HG03571 (cell line): Measurements from ENCODE around the gene RSBN1.
A peak's percentile ranks its signal among the peaks of the same experiment; 100 is the strongest.
"Not testable (repeated sequence)": the region's sequence is repeated elsewhere in the genome, so short reads cannot be mapped to it uniquely, and the experiment has no call there.

Experiments used
- ATAC-seq: cut with Tn5 transposase; IDR thresholded peaks from one replicate; pipeline ENCODE4 v1.9.1; 2021; ENCODE audit not compliant: unreplicated experiment

The RSBN1 gene

DNA sequence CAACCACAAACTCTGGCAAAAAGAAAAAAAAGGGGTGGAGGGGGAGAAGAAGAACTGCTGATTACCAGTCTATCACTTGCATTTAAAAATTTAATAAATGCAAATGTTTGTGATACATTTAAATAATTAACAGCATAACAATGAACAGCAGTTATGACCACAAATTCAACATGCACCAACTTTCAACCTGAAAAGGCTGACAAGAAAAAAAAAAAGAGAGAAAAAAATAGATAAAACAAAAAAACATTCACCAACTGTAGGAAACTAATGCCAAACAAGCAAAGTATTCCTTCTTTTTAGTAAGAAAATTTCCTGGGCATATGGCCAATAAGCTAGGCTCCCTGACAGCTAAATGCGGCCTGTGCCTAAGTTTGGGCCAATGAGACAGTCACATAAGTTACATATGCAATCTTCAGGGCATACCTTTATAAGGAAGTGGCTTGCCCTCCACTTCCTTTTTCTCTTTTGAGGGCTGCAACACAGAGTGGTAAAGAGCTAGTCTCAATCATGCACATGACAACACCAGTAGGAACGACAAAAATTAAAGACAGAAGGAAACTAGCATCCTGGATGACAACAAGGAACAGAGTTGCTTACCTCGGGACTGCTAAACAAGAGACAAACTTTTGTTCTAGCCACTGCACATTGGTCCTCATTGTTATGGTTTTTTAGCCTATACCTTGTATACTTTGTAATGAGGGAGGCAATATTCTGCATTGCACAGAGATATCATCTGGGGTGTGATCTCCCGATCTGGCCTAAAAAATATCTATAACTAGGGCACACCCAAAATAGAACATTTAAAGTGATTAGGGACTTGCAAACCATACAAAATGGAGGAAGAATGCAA, 28.8 kb downstream of the RSBN1 start:
- ATAC-seq, result peak; percentile 88

DNA sequence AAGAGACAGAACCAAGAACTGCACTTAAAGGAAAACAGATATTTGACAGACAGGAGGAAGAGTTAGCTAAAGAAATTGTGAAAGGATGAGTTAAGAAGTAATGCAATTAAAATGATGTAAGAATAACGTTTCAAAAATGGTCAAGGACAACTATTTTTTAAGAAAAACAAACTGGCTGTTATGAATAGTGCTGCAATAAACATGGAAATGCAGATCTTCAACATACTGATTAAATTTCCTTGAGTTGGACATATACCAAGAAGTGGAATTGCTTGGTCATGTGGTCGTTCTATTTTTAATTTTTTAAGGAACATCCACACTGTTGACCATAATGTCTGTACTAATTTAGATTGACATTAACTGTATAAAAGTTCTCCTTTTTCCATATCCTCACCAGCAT, 29.9 kb downstream of the RSBN1 start:
- no peak for ATAC-seq

DNA sequence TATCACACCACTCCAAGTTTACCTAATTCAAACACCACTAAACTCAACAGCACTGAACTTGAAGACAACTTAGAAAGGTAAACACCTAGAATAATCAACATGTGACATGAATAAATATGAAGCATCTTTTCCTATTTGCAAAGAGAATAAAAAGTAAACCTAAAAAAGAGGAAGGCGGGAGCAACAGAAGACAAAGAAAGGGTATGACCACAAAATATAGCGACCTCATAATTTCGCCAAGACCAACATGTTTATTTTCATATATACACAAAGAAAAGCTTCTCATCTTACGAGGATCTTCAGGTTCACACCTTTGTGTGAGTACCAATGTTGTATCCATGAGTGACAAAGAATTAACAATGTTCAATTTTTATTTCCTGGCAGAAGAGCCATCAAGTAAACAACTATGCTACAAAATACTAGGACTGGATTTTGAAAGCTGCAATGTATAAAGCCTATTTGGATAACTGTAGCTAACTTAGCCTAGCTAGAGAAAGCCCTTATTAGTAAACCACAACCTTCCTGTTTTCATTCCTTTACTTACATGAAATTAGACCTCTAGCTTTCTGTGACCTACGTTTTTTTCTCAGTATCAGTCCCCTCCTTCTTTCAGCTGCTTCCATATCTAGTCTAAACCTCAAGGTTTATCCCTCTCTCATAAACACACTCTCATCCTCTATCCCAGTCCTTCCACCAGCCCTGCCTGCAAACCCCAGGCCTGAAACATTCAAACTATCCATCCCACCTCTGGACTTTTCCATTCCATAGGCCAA, 31.7 kb downstream of the RSBN1 start:
- ATAC-seq, result no peak

DNA sequence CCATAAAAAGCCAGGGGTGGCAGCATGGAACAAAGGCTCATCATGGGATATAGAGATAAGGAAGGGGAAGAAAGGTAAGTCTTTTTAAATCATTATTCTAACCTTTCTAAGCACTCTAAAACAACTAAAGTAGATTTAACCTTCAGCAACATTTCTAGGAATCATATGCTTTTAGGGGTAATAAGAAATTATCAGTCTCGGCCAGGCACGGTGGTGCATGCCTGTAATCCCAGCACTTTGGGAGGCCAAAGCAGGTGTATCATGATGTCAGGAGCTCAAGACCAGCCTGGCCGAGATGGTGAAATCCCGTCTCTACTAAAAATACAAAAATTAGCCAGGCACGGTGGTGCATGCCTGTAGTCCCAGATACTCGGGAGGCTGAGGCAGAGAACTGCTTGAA, 32.7 kb downstream of the RSBN1 start:
- ATAC-seq, result no peak

DNA sequence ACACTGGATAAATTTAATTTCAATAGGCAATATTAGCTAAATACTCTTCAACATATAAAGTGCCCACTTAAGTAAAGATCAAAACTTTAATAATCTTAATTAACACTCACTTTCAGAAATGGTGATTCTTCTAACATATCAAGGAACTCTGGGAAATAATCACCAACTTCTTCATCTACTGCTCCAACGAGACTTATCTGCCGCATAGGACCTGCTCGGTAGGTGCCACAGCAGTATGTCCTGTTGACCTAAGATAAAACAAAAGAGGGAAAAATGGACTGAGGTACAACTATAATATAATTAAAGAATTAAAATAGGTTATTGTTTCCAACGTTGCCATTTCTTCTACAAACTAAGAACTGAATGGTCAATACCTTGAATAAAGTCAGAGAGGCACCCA, 34.7 kb downstream of the RSBN1 start:
- no peak for ATAC-seq

DNA sequence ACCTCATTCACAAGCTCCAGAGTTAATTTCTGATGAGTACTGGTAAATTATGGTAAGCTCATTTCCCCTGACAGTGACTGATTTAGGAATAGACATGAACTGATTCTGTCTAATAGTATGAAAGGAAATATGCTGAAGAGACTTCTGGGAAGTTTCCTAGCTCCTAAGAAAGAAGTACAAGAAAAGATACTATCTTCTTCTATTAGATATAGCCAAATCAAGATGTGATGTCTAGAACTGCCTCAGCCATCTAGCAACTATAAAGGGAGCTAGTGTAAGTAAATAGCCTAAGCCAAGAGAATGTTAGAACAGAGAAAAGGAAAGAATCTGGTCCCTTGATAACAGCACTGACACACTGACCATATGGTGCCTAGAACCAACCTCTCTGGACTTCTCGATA, 42.2 kb downstream of the RSBN1 start:
- ATAC-seq, result no peak

DNA sequence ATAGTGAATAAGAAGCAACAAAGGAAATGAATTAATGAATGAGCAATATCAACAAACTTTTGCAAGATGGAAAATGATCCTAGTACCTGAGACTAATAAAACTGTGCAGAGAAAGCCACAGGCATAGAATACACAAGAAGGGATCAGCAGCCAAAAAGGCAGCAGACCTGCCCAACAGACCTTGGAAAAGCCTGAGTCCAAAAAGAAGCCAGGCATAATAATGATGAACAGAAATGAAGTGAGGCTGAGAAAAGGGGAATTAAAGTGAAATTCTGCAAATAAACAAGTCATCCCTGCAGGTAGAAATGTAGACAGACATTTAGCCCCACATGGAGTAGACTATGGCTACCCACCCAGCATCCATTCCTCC, 42.7 kb downstream of the RSBN1 start:
- ATAC-seq, result no peak

DNA sequence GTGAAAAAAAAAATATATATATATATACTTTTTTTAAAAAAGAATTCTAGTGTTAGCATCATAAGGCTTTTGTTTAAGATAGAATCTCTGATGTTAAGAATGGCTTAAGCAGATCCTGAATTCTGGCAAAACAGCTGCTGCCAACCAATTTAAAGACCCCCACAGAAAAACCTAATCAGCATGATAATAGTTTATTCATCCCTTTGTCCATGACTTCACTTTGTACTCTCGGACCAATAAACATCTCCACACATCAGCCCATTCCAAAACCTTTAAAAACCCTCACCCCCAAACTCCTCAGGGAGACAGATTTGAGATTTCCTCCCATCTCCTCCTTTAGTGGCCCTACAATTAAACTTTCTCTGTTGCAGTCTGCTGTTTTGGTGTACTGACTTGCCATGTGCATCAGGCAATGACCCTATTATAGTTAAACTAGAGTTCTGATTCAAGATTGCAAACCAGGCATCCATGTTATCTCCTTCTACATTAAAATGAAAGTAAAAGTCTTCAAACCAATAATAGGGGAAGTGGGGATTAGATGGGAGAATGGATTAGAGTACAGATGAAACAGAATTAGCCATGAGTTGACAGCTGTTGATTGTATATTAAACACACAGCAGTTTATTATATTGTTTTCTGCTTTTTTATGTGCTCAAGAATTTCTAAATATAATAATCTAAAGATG, 43.2 kb downstream of the RSBN1 start:
- ATAC-seq, result no peak

DNA sequence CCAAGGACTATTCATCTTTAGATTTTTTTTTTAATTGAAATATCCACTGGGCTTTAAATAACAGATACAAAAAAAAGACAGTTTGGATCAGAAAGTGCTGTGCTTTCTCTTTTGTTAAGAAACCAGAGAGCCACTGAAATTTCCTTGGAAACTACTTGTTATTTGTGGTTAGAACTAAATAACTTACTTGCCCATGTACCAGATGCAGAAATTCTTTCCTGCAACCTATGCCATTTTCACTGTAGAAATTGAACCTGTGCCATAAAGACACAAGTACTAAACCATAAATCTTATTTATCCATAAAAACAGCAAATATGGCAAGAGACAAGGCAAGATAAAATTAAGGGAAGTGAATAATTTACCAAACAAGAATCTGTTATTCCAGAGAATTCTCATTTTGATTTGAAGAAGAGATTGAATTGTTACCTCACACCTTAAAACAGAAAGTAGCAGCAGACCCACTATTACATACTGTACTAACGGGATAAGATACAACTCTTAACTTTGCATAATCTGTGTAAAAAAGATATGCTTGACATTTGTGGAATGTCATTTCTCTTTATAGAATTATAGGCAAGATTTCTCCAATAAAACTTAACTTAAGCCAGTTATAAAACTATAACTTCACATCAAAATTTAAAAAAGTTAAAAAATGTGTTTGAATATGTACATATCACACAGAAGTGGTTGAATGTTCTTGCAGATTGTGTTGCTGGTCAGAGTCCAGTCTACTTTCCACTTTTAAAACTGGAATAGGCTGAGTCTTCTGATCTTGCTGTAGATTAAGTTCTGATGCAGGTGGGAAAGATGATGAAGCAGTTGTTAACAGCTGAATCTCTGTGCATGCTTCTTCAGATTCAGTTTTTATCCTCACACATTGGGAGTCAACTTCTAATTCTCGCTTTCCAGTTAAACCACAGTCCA, 46.7 kb downstream of the RSBN1 start:
- no peak for ATAC-seq

DNA sequence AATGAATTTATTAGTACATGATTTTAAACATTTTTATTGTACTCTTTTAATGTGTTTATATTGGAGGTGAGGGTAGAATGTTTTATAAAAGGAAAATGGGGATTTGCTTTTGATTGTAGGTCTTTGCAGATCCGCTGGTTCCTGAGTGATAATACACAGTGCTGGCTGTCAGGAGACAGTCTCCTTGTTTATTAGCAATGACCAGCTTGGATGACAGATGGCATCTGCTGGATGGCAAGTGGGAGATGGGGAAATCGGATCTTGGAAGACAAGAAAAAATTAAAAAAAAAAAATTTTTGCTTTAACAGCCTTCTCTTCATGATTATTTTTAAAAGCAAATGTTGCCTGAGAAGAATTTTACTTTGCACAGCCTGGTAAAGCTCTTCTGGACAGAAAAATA, 48.6 kb downstream of the RSBN1 start:
- no peak for ATAC-seq

DNA sequence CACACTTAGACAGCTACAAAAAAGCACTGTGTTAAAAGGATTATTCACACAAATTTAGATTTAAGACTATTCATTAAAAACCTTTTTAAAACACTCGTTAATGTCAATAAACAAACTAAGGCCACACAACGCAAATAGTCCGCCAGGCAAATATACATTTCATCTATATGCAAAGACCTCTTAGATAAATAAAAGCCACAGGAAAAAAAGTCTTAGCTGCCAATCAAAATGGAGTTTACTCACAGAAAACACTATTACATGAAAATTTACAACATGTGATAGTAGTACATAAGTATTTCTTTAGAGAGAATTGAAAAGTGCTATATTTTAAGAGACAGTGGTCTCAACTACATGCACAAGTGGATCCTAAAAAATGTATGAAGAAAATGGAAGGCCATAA, 50.3 kb downstream of the RSBN1 start:
- ATAC-seq, result no peak

DNA sequence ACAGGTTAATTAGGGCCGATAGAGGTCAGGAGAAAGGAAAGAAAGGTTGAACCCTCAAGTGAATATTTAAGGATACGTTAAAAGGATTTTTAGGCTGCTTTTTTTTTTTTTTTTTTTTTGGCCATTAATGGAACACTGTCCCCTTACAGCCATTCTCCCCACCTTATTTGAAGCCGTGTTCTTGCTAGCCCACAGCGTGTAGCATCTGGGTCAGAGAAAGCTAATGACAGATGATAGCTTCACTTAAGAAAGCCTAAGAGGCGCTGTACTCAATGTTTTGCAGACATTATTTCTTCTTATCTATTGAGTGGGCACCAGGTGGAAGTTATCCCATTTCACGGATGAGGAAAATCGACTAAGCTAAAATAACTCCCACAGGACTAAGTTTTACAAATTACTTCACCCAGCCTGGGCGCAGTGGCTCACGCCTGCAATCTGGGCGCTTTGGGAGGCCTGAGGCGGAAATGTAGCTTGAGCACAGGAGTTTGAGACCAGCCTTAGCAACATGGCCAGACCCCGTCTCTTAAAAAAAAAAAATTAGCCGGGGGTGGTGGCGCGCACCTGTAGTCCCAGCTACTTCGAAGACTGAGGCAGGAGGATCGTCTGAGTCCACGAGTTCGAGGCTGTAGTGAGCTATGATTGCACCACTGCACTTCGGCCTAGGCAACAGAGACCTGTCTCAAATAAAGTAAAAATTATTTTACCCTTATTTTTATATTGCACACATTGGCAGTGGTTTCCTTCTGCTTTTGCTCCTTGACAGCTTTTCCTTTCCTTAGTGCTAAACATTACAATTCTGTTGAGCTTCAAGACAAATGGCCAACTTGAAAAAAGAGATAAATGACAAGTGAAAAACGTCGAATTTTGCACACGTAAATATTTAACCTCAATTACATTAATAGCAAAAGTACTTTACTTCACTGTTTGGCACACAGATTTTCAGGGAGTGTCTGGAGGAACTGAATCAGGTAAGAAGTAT, 51.9 kb downstream of the RSBN1 start:
- no peak for ATAC-seq

DNA sequence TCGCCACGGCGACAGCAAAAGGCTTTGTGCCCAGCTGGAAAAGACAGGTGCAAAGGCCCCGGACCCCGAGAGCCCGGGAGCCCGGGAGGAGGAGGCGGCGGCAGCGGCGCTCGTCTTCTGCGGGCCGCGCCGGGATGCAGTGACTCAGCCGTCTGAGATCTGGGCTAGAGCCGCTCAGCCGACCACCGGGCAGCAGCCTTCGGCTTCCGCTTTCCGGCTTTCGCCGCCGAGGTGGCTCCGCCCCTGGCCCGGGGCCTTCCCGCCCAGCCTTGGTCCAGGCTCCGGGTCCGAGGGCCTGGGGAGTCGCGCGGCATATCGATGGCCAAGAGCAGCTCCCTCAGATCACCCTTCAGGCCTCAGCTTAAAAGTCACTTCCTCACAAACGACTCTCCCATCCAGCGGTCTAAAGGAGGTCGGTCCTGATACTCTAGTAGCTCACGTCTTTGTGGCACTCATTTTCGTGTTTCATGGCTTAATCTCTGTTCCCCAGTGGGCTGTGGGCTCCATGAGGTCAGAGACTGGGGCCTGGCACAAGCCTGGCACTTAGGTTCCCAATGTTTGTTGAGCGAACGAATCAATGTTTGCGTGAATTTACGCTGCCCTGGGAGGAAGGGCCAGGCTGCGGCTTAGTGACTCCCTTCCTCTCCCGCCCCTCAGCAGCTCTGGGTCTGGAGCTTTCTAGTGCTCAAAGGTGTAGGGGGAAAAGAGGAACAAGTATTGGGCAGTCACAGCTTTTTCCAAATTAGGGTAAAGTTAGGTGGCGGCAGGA, 52.8 kb downstream of the RSBN1 start, which contains the start of gene PHTF1:
PHTF1 (minus strand) TSS at position 154 of the 769 bp plus-strand sequence. CDS start 783 bp downstream, outside the sequence.
- ATAC-seq, result peak; percentile 92

DNA sequence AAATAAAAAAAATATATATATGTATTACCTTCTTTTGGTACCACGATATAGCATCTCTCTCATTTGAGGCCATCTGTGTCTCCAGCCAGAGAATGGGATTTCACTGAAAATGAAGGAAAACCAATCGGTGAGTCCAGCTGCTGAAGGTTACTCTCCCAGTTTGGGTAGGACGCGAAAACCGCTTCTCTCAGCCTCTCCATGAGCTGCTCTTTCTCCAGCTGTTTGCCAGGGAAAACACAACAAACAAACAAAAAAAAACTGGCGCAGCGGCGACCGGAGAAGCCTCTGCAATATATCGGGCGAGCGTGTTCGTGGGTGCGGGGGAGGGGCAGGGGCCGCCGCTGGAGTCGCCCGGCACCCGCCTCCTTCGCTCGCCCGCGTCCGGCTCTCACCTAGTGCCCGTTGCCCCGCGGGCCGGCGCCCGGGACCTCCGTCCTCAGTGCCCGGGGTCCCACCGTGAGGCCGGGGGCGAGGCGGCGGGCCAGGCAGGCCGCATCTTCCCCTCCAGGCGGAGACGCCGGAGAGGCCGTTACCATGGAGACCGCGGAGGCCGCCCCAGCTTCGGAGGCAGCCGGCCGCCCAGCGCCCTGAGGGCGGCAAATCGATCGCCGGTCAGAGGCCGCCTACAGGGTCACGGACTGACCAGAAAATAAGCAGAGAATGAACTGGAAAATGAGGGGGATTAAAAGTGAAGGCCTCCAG, 53.5 kb downstream of the RSBN1 start:
- peak; percentile 57 for ATAC-seq

DNA sequence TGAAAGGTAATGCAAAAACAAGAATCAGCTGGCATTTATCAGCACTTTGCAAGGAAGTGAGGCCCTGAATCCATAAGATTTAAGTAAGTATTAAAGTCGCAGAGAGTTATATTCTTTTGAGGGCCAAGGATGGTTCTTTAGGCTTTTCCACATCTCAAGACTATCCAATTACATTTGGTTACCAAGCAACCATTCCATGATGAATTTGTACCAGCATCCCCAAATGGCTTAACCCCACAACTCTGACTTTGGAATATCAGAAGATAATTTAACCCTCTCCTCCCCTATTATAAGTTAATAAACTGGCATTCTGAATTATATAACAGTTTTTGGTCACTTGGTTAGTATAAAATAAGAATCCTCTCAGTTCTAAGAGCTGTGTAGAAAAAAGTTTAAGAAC, 55.8 kb downstream of the RSBN1 start:
- no peak for ATAC-seq

DNA sequence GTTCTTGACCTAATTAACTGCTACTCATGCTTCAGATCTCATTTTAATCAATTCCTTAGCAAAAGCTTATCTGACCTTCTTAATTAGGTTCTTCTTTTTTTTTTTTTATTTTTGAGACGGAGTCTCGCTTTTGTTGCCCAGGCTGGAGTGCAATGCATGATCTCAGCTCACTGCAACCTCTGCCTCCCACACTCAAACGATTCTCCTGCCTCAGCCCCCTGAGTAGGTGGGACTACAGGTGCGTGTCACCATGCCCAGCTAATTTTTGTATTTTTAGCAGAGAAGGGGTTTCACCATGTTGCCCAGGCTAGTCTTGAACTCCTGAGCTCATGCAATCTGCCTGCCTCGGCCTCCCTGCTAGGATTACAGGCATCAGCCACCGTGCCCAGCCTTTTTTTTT, 58.9 kb downstream of the RSBN1 start:
- ATAC-seq, result not testable (repeated sequence)

DNA sequence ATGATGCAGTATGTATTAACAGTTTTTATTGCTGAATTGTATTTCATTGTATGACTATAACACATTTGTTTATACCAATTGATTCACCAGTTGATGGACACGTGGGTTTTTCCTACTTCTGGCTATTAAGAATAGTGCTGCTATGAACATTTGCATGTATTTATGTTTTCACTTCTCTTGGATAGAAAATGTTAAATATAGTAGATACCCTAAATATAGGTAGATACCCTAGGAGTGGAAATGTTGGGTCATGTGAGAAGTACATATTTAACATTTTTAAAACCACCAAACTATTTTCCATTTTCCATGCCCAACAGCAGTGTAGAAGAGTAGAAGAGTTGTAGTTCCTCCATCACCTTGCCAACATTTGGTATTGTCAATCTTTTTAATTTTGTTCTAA, 60.8 kb downstream of the RSBN1 start:
- no peak for ATAC-seq

DNA sequence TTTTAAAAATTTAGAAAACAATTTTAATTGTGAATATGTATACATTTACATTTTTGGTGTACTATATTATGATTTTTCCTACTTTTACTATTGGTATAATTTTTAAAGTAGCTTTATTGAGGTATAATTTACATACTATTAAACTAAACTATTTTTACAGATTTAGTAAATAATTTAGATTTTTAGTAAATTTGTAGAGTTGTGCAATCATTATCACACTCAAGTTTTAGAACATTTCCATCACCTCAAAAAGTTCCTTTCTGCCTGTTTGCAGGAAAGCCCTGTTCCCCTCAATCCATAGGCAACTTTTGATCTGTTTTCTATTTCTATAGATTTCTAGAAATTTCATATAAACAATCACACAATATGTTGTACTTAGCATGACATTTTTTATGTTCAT, 61.2 kb downstream of the RSBN1 start:
- no peak for ATAC-seq
